AG04450 (cell line): ENCODE measurements around the gene COMP. TPM values are rescaled to one million over a fixed set of nuclear protein-coding genes. Genes with fewer than 3 reads are reported as not detected.

Source experiments
- CTCF ChIA-PET: fragments of 300-600, 350-600 bp; formaldehyde crosslinking; extraction: SDS; loops from one replicate; lab custom pipeline; 2022; ENCODE audit warnings: antibody characterized with exemption, inconsistent platforms; lab: Charles Lee
- POLR2A ChIA-PET: fragments of 350-600 bp; formaldehyde crosslinking; extraction: SDS; loops from one replicate; lab custom pipeline; 2021; ENCODE audit warnings: antibody characterized with exemption, inconsistent platforms; lab: Yijun Ruan, JAX
- DNase-seq: peaks from one replicate; pipeline ENCODE4 v3.0.0-alpha.2; 2011; ENCODE audit warnings: low read depth, low spot score
- H3K27ac ChIP-seq: one replicate; pipeline ENCODE4 v1.5.1; 2012; ENCODE audit warnings: low read depth, low read length, control low read depth
- H3K27me3 ChIP-seq: one replicate; pipeline ENCODE4 v1.6.0; 2012; ENCODE audit warnings: low read length; ENCODE audit not compliant: control insufficient read depth, insufficient read depth
- H3K4me3 ChIP-seq: 2 replicates; pipeline ENCODE4 v1.5.1; 2011; ENCODE audit warnings: mild to moderate bottlenecking, low read depth, low read length, control low read depth
- H3K9me3 ChIP-seq: 2 replicates; pipeline ENCODE4 v1.5.1; 2012; ENCODE audit warnings: low read length; ENCODE audit not compliant: control insufficient read depth, insufficient read depth
- polyA plus RNA-seq: library from polyadenylated mRNA; depleted of rRNA; stranded (reverse); fragments of >200 nt; gene quantifications from 2 replicates; pipeline ENCODE4 v1.2.3, GENCODE V29; 2011
- TF ChIP-seq, protein P1 (sequence below): IDR thresholded peaks from 2 replicates; pipeline ENCODE4 v1.5.1; 2011; ENCODE audit warnings: low read depth, low read length, control low read depth, inconsistent platforms

Gene COMP
- polyA plus RNA-seq, 1 experiment, result 0.09 TPM

DNA sequence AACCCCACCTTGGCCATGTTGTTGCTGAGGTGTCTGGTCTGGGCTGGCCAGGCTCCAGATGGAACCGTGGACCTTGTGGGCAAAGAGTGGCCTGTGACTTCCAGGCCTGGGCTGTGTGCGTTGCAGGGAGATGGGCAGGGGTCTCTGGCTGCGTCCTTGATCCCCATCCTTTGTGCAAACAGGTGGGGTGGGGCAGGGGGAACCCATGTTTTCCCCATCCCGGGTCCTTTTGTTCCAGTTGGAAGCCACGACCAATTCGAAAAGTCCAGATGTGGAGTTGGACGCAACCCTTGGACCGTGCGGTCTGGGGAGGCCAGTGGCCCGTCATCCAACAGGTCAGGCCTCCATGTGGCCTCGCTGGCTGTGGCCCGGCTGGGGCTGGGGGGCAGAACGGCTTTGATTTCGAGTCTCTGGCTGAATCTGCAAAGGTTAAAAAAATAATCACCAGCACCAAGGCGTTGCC lies 13.1 kb upstream of the COMP start:
- ChIA-PET CTCF (no interaction called here), POLR2A (no interaction called here)
- Histone ChIP-seq H3K27ac (no peak overlapping the region), H3K9me3 (peaks cover 5% of the 10 kb centered on the region; the same call in 1 of the 2 replicates), H3K4me3 (no peak overlapping the region), H3K27me3 (peaks cover 27% of the 10 kb centered on the region)
- TF ChIP-seq, protein P1, sequence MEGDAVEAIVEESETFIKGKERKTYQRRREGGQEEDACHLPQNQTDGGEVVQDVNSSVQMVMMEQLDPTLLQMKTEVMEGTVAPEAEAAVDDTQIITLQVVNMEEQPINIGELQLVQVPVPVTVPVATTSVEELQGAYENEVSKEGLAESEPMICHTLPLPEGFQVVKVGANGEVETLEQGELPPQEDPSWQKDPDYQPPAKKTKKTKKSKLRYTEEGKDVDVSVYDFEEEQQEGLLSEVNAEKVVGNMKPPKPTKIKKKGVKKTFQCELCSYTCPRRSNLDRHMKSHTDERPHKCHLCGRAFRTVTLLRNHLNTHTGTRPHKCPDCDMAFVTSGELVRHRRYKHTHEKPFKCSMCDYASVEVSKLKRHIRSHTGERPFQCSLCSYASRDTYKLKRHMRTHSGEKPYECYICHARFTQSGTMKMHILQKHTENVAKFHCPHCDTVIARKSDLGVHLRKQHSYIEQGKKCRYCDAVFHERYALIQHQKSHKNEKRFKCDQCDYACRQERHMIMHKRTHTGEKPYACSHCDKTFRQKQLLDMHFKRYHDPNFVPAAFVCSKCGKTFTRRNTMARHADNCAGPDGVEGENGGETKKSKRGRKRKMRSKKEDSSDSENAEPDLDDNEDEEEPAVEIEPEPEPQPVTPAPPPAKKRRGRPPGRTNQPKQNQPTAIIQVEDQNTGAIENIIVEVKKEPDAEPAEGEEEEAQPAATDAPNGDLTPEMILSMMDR, result no peak
- no peak for DNase-seq

DNA sequence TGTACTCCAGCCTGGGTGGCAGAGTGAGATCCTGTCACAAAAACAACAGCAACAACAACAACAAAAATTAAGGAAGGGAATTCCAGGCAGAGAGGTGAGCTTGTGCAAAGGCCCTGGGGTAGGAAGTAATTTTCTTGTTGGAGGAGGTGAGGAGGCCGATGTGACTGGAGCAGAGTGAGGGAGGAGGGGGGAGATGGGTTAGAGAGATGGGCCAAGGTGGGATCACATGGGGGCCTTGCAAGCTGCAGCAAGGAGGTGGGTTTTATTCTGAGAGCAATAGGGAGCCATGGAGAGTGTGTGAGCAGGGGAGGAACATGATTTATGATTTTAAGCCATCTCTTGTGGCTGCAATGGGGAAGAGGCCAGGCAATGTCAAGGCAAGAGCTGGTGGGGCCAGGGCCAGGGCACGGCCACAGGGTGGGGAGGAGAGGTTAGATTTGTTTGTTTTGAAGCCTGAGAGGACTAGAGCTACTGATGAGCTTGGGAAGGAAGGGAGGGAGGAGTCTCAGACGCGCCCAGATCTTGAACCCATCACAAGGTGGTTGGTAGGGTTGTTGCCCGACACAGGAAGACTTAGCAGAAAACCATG lies 12.5 kb upstream of the COMP start:
- TF ChIP-seq, protein P1, result no peak
- Histone ChIP-seq H3K9me3 (peaks cover 5% of the 10 kb centered on the region; the same call in 1 of the 2 replicates), H3K4me3 (no peak overlapping the region), H3K27ac (no peak overlapping the region), H3K27me3 (peaks cover 32% of the 10 kb centered on the region)
- ChIA-PET CTCF (no interaction called here), POLR2A (no interaction called here)
- DNase-seq, result no peak

DNA sequence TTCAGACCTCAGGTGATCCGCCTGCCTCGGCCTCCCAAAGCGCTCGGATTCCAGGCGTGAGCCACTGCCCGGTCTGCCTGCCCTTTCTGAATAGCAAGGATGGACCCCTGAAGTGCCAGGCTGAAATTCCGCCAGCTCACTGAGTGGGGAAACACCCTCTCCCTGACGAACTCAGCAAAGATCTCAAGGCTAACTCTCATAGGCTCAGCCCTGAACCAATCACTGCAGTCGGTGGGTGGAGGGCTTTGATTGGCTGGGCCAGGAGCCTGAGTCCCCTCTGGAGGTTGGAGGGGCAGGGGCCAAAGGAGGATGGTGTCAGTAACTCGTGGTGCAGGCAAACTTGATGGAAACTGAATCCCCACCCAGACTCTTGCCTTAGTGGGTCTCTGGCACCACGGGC lies 11.2 kb upstream of the COMP start:
- H3K27me3 ChIP-seq, result peaks cover 37% of the 10 kb centered on the region
- ChIA-PET CTCF (no interaction called here), POLR2A (no interaction called here)
- H3K27ac ChIP-seq, result no peak overlapping the region
- DNase-seq, result no peak
- peaks cover 5% of the 10 kb centered on the region; the same call in 1 of the 2 replicates for H3K9me3 ChIP-seq
- TF ChIP-seq, protein P1, result no peak
- no peak overlapping the region for H3K4me3 ChIP-seq

DNA sequence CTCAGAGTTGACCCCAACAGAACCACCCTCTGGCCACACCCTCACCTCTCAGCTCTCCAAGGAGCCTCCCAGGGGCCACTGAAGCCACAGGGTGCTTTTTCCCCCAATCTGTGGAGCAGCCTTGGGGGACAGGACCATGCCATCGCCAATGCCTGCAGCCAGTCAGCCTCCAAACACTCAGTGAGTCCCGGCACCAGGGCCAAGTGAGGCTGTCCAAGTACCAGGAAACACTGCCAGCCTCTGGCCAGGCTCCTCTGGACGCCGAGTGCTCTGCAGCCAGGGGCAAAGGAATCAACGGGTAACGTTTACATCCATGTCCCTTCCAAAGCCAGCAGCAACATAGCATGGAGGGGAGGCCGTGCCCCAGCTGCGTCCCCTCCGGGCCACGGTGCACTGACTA lies 9.5 kb upstream of the COMP start:
- Histone ChIP-seq H3K27me3 (peaks cover 39% of the 10 kb centered on the region), H3K9me3 (peaks cover 5% of the 10 kb centered on the region; the same call in 1 of the 2 replicates), H3K27ac (peak overlapping the region; percentile 21), H3K4me3 (no peak overlapping the region)
- ChIA-PET POLR2A (no interaction called here), CTCF (no interaction called here)
- TF ChIP-seq, protein P1, result no peak
- no peak for DNase-seq

DNA sequence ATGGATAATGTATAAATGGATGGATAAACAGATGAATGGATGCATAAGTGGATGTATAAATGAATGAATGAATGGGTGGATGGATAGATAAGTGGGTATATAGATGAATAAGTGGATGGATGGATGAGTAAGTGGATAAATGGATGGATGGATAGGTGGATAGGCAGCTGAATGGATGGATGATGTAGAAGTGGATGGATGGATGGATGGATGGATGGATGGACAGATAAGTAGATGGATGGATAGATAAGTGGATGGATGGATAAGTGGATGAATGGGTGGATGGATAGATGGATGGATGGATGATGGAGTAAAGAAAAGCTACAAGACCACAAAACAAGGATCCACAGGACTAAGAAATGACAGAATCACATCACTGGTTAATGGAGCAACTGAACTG lies 9.0 kb upstream of the COMP start:
- ChIA-PET CTCF (no interaction called here), POLR2A (no interaction called here)
- peaks cover 5% of the 10 kb centered on the region; the same call in 1 of the 2 replicates for H3K9me3 ChIP-seq
- no peak overlapping the region for H3K27ac ChIP-seq
- no peak for DNase-seq
- H3K27me3 ChIP-seq, result peaks cover 41% of the 10 kb centered on the region
- TF ChIP-seq, protein P1, result no peak
- no peak overlapping the region for H3K4me3 ChIP-seq
